ENCODE measurements around the gene TBC1D22B. TPM values are rescaled to one million over a fixed set of nuclear protein-coding genes. Genes with fewer than 3 reads are reported as not detected.

TBC1D22B gene
- 1 to 10 TPM; 6.5 to 8.7 TPM for total RNA-seq
- long read RNA-seq, partial matches to known transcripts: 2 of 4 reads
- long read RNA-seq, other reads (novel, unspliced or antisense): 1 of 4 reads

- peak; percentile 100 for ATAC-seq
- peak; percentile 96 for DNase-seq
- intact Hi-C loops (cut with DNase I): no loop called here
Measured at GRCh38 chr6:37257634-37258404, at the start of gene TBC1D22B, which contains the start of gene TMEM217. Gene TBC1D22B, plus strand, starts transcription at chr6:37257772. Its CDS starts 146 bp downstream, at chr6:37257918. Gene TMEM217, minus strand, starts transcription at chr6:37258144. Its CDS starts 39,114 bp downstream, at chr6:37219030.

GRCh38 chr6:37207903-37208456 lies 49.6 kb upstream of the TBC1D22B start:
- peak; percentile 64 to 75 for ATAC-seq
- intact Hi-C loops (cut with DNase I): loop anchor here (10.0 kb wide), 2 partner anchors 183 to 323 kb away; partner anchors contain the start of gene C6orf89 (in 1 of the 2)
- peak; percentile 83 for DNase-seq

GRCh38 chr6:37208793-37209192 lies 48.8 kb upstream of the TBC1D22B start:
- intact Hi-C loops (cut with DNase I): loop anchor here (10.0 kb wide), 2 partner anchors 184 to 324 kb away; partner anchors contain the start of gene C6orf89 (in 1 of the 2)
- ATAC-seq (no peak), DNase-seq (no peak)

- intact Hi-C loops (cut with DNase I): loop anchor here (1.0 to 10.0 kb wide), 6 partner anchors 157 to 325 kb away; partner anchors contain the start of gene C6orf89 (in 1 of the 2)
- no peak for DNase-seq
Measured at GRCh38 chr6:37209461-37210205, 47.9 kb upstream of the TBC1D22B start.

GRCh38 chr6:37210313-37210968 lies 47.1 kb upstream of the TBC1D22B start:
- intact Hi-C loops (cut with DNase I): loop anchor here (1.0 to 5.0 kb wide), 4 partner anchors 158 to 192 kb away; no protein-coding TSS in a partner anchor
- DNase-seq: peak; percentile 65
- peak; percentile 85 to 88 for ATAC-seq

More at GRCh38 chr6:37209461-37210205, 47.9 kb upstream of the TBC1D22B start:
- no peak for ATAC-seq

- intact Hi-C loops (cut with DNase I): loop anchor here in 1 of 2 donors (5.0 kb wide), 1 partner anchor 160 kb away; no protein-coding TSS in a partner anchor
- DNase-seq (no peak), ATAC-seq (no peak)
Measured at GRCh38 chr6:37212268-37212667, 45.3 kb upstream of the TBC1D22B start.

GRCh38 chr6:37218061-37218460 lies 39.5 kb upstream of the TBC1D22B start:
- intact Hi-C loops (cut with DNase I): no loop called here
- ATAC-seq (no peak), DNase-seq (no peak)

- intact Hi-C loops (cut with DNase I): no loop called here
- no peak for ATAC-seq
- DNase-seq: no peak
Measured at GRCh38 chr6:37218511-37218910, 39.1 kb upstream of the TBC1D22B start.

GRCh38 chr6:37221585-37222124 lies 35.9 kb upstream of the TBC1D22B start:
- DNase-seq (no peak), ATAC-seq (no peak)
- intact Hi-C loops (cut with DNase I): no loop called here

GRCh38 chr6:37222125-37222967 lies 35.2 kb upstream of the TBC1D22B start:
- intact Hi-C loops (cut with DNase I): no loop called here
- DNase-seq (peak; percentile 85), ATAC-seq (peak; percentile 97 to 98)

GRCh38 chr6:37222992-37223391 lies 34.6 kb upstream of the TBC1D22B start:
- ATAC-seq (no peak), DNase-seq (no peak)
- intact Hi-C loops (cut with DNase I): no loop called here

GRCh38 chr6:37225350-37226169 lies 32.0 kb upstream of the TBC1D22B start:
- intact Hi-C loops (cut with DNase I): no loop called here
- ATAC-seq (no peak), DNase-seq (no peak)

GRCh38 chr6:37230104-37230503 lies 27.5 kb upstream of the TBC1D22B start:
- ATAC-seq (no peak), DNase-seq (no peak)
- intact Hi-C loops (cut with DNase I): no loop called here

- DNase-seq (no peak), ATAC-seq (no peak)
- intact Hi-C loops (cut with DNase I): no loop called here
Measured at GRCh38 chr6:37232430-37233017, 25.0 kb upstream of the TBC1D22B start.

GRCh38 chr6:37233541-37233940 lies 24.0 kb upstream of the TBC1D22B start:
- DNase-seq: no peak
- no peak for ATAC-seq
- intact Hi-C loops (cut with DNase I): no loop called here

- ATAC-seq (no peak), DNase-seq (no peak)
- intact Hi-C loops (cut with DNase I): no loop called here
Measured at GRCh38 chr6:37236921-37237320, 20.7 kb upstream of the TBC1D22B start.
